GM19467 (cell line): ENCODE measurements around the gene ZNF831.

Source experiments
- ATAC-seq: cut with Tn5 transposase; IDR thresholded peaks from one replicate; pipeline ENCODE4 v1.9.1; 2021; ENCODE audit warnings: mild to moderate bottlenecking, moderate library complexity; ENCODE audit not compliant: unreplicated experiment

Gene ZNF831

GRCh38 chr20:59297686-59298085 is 134.1 kb downstream of the ZNF831 start:
- no peak for ATAC-seq

- ATAC-seq, result no peak
Measured at GRCh38 chr20:59299945-59300332, 136.3 kb downstream of the ZNF831 start.

GRCh38 chr20:59300333-59301081 is 136.9 kb downstream of the ZNF831 start, which contains the start of gene EDN3:
TSS of gene EDN3 (plus strand) at chr20:59300611. CDS start at chr20:59300813, 202 bp downstream.
- ATAC-seq, result no peak

GRCh38 chr20:59301343-59302007 is 137.9 kb downstream of the ZNF831 start:
- ATAC-seq, result no peak

GRCh38 chr20:59305908-59306655 is 142.5 kb downstream of the ZNF831 start:
- no peak for ATAC-seq

- ATAC-seq, result no peak
Measured at GRCh38 chr20:59307270-59307669, 143.6 kb downstream of the ZNF831 start.
